Liver (tissue), 9 donors: ENCODE data around the gene TULP4. TPM values are rescaled to one million over a fixed set of nuclear protein-coding genes. Genes with fewer than 3 reads are reported as not detected.

ENCODE experiments used
- DNase-seq: peaks from one replicate; pipeline ENCODE4 v3.0.0-alpha.2; 2017; ENCODE audit warnings: low spot score
- H3K27ac ChIP-seq, 2 donors: one replicate each; pipeline ENCODE4 v1.7.0; 2013; ENCODE audit warnings: inconsistent platforms in 2 of 2, low read length in 2 of 2, control low read depth in 1 of 2, low read depth in 1 of 2, mild to moderate bottlenecking in 1 of 2
- H3K27me3 ChIP-seq, 4 donors: one replicate each; pipeline versions ENCODE4 v1.6.1 to v1.7.0; 2013; ENCODE audit warnings: low read length in 3 of 4, inconsistent platforms in 1 of 4, mild to moderate bottlenecking in 1 of 4, moderate library complexity in 1 of 4; ENCODE audit not compliant: control insufficient read depth in 4 of 4, insufficient read depth in 4 of 4
- H3K36me3 ChIP-seq, 4 donors: one replicate each; pipeline versions ENCODE4 v1.6.1 to v1.7.0; 2013; ENCODE audit warnings: low read length in 3 of 4, mild to moderate bottlenecking in 3 of 4, low read depth in 1 of 4, moderate library complexity in 1 of 4; ENCODE audit not compliant: control insufficient read depth in 4 of 4, insufficient read depth in 3 of 4
- H3K4me1 ChIP-seq, 4 donors: one replicate each; pipeline versions ENCODE4 v1.6.1 to v1.7.0; 2013; ENCODE audit warnings: low read length in 3 of 4, mild to moderate bottlenecking in 3 of 4, moderate library complexity in 1 of 4; ENCODE audit not compliant: control insufficient read depth in 4 of 4, insufficient read depth in 4 of 4
- H3K4me3 ChIP-seq, 3 donors: one replicate each; pipeline versions ENCODE4 v1.6.1 to v1.7.0; 2013; ENCODE audit warnings: low read length in 3 of 3, control low read depth in 1 of 3, low read depth in 1 of 3, mild to moderate bottlenecking in 1 of 3
- H3K9ac ChIP-seq, 2 donors: one replicate each; pipeline ENCODE4 v1.7.0; 2013; ENCODE audit warnings: low read length in 2 of 2, mild to moderate bottlenecking in 2 of 2, moderate library complexity in 2 of 2, control low read depth in 1 of 2, low read depth in 1 of 2
- H3K9me3 ChIP-seq, 4 donors: one replicate each; pipeline versions ENCODE4 v1.6.1 to v1.7.0; 2013; ENCODE audit warnings: low read length in 3 of 4; ENCODE audit not compliant: control insufficient read depth in 4 of 4
- EGR1 ChIP-seq, 2 donors: IDR thresholded peaks; 2 replicates each; pipeline ENCODE4 v1.6.1; 2016 to 2018; ENCODE audit warnings: antibody characterized with exemption in 2 of 2, low read depth in 2 of 2
- GABPA ChIP-seq, 2 donors: IDR thresholded peaks in 1 of 2; conservative IDR thresholded peaks in 1 of 2; 2 replicates each; pipeline ENCODE4 v1.6.1; 2016; ENCODE audit warnings: antibody characterized with exemption in 2 of 2, mild to moderate bottlenecking in 1 of 2, moderate library complexity in 1 of 2
- HNF4A ChIP-seq, 2 donors: conservative IDR thresholded peaks; 2 replicates each; pipeline ENCODE4 v1.6.1; 2016; ENCODE audit warnings: antibody characterized with exemption in 2 of 2, mild to moderate bottlenecking in 2 of 2
- HNF4G ChIP-seq: IDR thresholded peaks from 2 replicates; pipeline ENCODE4 v1.6.1; 2016; ENCODE audit warnings: antibody characterized with exemption
- JUND ChIP-seq, 2 donors: IDR thresholded peaks; 2 replicates each; pipeline ENCODE4 v1.6.1; 2016; ENCODE audit warnings: antibody characterized with exemption in 2 of 2
- NR2F2 ChIP-seq: IDR thresholded peaks from 2 replicates; pipeline ENCODE4 v1.6.1; 2016; ENCODE audit warnings: antibody characterized with exemption
- RAD21 ChIP-seq, 2 donors: IDR thresholded peaks; 2 replicates each; pipeline ENCODE4 v1.6.1; 2016; ENCODE audit warnings: antibody characterized with exemption in 2 of 2, mild to moderate bottlenecking in 2 of 2
- SP1 ChIP-seq: IDR thresholded peaks from 2 replicates; pipeline ENCODE4 v1.6.1; 2018; ENCODE audit warnings: antibody characterized with exemption, mild to moderate bottlenecking
- YY1 ChIP-seq: IDR thresholded peaks from 2 replicates; pipeline ENCODE4 v1.6.1; 2016; ENCODE audit warnings: antibody characterized with exemption, mild to moderate bottlenecking
- WGBS: extraction: QIAGEN DNeasy Blood & Tissue Kit; methylation state at CpG from one replicate; pipeline ENCODE4 v1.1.7; 2013; 5-methylcytosine and 5-hydroxymethylcytosine counted together
- polyA plus RNA-seq, 2 donors: library from polyadenylated mRNA; stranded (reverse) in 1 of 2; unstranded in 1 of 2; fragments of 200-250 nt in 1 of 2; fragments of >200 nt in 1 of 2; fragmentation: Nextera tagmentation in 1 of 2; extraction: Ambion mirVana in 1 of 2; gene quantifications; one replicate each; pipeline versions ENCODE4 v1.2.1 to v1.2.3, GENCODE V29; 2013 to 2015
- total RNA-seq, 2 donors: library from RNA; depleted of rRNA; stranded (reverse); fragments of >200 nt; gene quantifications; one replicate each; pipeline ENCODE4 v1.2.3, GENCODE V29; 2014
- TF ChIP-seq, protein P1 (sequence below): IDR thresholded peaks from 2 replicates; pipeline ENCODE4 v1.6.1; 2016; ENCODE audit warnings: antibody characterized with exemption
- TF ChIP-seq, protein P2 (sequence below): IDR thresholded peaks from 2 replicates; pipeline ENCODE4 v1.6.1; 2016; ENCODE audit warnings: antibody characterized with exemption
- TF ChIP-seq, protein P3 (sequence below): fragments of 150-350 bp; IDR thresholded peaks from 2 replicates; pipeline ENCODE4 v1.5.1; 2017; ENCODE audit warnings: improper control_type of control experiment, low read depth, low read length; ENCODE audit not compliant: missing input control
- TF ChIP-seq, protein P4 (sequence below): IDR thresholded peaks from 2 replicates; pipeline ENCODE4 v1.6.1; 2016; ENCODE audit warnings: antibody characterized with exemption, mild to moderate bottlenecking
- donor health status: healthy.
- donor health status: healthy.
- donor health status: healthy.
- donor health status: healthy.
- donor health status: healthy.

TULP4 gene
- total and polyA plus RNA-seq, 4 donors = 2.2 to 53.3 (median 18.0) TPM

DNA sequence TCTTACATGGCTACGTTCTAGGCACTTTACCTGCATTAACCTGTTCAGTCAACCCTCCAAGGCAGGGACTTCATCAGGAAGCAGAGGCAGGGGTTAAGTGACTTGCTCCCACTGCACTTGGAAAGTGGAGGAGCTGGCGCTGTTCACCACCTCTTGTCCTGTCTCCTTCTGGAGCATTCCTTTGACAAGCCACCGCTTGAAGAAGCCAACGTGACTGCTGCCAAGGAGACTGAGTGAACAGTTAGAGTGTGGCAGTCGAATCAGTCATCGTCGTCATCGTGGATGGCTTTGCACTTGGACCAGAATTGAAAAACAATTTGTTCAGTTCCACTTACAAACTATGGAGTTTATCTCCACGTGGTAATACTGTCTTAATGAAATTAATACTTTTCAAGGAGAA, 60.9 kb downstream of the TULP4 start:
- no peaks in the 10 kb centered on the region for H3K27me3 ChIP-seq
- TF ChIP-seq, protein P1, sequence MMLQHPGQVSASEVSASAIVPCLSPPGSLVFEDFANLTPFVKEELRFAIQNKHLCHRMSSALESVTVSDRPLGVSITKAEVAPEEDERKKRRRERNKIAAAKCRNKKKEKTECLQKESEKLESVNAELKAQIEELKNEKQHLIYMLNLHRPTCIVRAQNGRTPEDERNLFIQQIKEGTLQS = no peak
- no peak for TF ChIP-seq HNF4A (conservative IDR thresholded peaks at IDR 0.05)
- TF ChIP-seq RAD21 (IDR thresholded peaks at IDR 0.05) = no peak
- no peak for TF ChIP-seq EGR1 (IDR thresholded peaks at IDR 0.05; ENCODE audit: low read depth in 2 of 2)
- TF ChIP-seq NR2F2 = no peak
- no peak for TF ChIP-seq SP1
- TF ChIP-seq, protein P2, sequence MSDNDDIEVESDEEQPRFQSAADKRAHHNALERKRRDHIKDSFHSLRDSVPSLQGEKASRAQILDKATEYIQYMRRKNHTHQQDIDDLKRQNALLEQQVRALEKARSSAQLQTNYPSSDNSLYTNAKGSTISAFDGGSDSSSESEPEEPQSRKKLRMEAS = no peak
- no peak for TF ChIP-seq HNF4G
- TF ChIP-seq GABPA (IDR thresholded peaks at IDR 0.05 in 1 of 2, conservative IDR thresholded peaks at IDR 0.05 in 1 of 2) = no peak
- WGBS = 96% methylated on average over 9 of the region's 9 CpGs
- no peak overlapping the region for H3K9ac ChIP-seq
- H3K27ac ChIP-seq = no peak overlapping the region
- H3K4me3 ChIP-seq = no peak overlapping the region
- H3K9me3 ChIP-seq = no peaks in the 10 kb centered on the region
- no peaks in the 10 kb centered on the region for H3K36me3 ChIP-seq
- H3K4me1 ChIP-seq = no peaks in the 10 kb centered on the region
- DNase-seq = no peak

DNA sequence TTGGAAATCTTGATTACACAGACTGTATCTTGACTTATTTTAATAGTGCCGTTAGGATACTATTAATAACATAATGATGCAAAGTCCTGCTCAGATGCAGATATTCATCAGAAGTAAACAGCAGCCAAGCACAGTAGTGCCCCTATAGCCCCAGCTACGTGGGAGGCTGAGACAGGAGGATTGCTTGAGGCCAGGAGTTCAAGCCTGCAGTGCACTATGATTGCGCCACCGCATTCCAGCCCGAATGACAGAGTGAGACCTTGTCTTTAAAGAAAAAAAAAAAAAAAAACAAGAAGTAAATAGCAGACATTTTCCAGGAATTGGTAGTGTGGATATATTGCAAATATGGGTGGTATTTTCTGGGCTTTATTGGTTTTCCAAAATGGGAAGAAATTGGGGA, 61.8 kb downstream of the TULP4 start:
- 90% methylated on average over 5 of the region's 5 CpGs for WGBS

DNA sequence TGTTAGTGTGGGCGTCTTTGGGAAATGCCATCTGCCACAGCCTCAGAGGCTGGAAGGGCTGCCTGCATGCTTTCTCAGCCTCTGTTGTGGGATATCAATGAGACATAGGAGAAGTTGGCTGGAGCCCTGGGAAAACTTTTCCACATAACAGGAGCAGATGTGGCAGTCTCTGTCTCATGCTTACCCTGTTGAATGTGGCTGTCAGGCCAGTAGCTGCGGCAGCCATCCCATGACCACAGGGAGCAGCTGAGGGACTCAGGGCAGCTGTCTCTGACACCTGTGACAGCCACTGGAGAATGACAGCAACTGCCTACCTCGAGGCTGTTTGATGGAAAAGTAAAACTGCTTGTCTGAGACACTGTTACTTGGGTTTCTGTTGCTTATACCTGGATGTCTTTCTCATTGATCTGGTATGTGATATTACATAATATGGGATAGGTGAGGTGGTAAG, 64.4 kb downstream of the TULP4 start:
- WGBS = 87% methylated on average over 3 of the region's 3 CpGs
- TF ChIP-seq, protein P1 = no peak
- no peak for TF ChIP-seq JUND (IDR thresholded peaks at IDR 0.05)
- no peak for TF ChIP-seq SP1
- TF ChIP-seq, protein P3, sequence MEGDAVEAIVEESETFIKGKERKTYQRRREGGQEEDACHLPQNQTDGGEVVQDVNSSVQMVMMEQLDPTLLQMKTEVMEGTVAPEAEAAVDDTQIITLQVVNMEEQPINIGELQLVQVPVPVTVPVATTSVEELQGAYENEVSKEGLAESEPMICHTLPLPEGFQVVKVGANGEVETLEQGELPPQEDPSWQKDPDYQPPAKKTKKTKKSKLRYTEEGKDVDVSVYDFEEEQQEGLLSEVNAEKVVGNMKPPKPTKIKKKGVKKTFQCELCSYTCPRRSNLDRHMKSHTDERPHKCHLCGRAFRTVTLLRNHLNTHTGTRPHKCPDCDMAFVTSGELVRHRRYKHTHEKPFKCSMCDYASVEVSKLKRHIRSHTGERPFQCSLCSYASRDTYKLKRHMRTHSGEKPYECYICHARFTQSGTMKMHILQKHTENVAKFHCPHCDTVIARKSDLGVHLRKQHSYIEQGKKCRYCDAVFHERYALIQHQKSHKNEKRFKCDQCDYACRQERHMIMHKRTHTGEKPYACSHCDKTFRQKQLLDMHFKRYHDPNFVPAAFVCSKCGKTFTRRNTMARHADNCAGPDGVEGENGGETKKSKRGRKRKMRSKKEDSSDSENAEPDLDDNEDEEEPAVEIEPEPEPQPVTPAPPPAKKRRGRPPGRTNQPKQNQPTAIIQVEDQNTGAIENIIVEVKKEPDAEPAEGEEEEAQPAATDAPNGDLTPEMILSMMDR = no peak
- TF ChIP-seq, protein P4, sequence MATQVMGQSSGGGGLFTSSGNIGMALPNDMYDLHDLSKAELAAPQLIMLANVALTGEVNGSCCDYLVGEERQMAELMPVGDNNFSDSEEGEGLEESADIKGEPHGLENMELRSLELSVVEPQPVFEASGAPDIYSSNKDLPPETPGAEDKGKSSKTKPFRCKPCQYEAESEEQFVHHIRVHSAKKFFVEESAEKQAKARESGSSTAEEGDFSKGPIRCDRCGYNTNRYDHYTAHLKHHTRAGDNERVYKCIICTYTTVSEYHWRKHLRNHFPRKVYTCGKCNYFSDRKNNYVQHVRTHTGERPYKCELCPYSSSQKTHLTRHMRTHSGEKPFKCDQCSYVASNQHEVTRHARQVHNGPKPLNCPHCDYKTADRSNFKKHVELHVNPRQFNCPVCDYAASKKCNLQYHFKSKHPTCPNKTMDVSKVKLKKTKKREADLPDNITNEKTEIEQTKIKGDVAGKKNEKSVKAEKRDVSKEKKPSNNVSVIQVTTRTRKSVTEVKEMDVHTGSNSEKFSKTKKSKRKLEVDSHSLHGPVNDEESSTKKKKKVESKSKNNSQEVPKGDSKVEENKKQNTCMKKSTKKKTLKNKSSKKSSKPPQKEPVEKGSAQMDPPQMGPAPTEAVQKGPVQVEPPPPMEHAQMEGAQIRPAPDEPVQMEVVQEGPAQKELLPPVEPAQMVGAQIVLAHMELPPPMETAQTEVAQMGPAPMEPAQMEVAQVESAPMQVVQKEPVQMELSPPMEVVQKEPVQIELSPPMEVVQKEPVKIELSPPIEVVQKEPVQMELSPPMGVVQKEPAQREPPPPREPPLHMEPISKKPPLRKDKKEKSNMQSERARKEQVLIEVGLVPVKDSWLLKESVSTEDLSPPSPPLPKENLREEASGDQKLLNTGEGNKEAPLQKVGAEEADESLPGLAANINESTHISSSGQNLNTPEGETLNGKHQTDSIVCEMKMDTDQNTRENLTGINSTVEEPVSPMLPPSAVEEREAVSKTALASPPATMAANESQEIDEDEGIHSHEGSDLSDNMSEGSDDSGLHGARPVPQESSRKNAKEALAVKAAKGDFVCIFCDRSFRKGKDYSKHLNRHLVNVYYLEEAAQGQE = no peak
- no peak for TF ChIP-seq YY1
- TF ChIP-seq HNF4G = no peak
- no peaks in the 10 kb centered on the region for H3K27me3 ChIP-seq
- no peak overlapping the region for H3K4me3 ChIP-seq
- H3K27ac ChIP-seq = no peak overlapping the region
- no peak overlapping the region for H3K9ac ChIP-seq
- DNase-seq = no peak
- H3K9me3 ChIP-seq = no peaks in the 10 kb centered on the region
- H3K4me1 ChIP-seq = no peaks in the 10 kb centered on the region
- no peaks in the 10 kb centered on the region for H3K36me3 ChIP-seq

More for the DNA sequence above, 61.8 kb downstream of the TULP4 start:
- DNase-seq = no peak
- H3K9me3 ChIP-seq = no peaks in the 10 kb centered on the region
- H3K27me3 ChIP-seq = no peaks in the 10 kb centered on the region
- no peaks in the 10 kb centered on the region for H3K4me1 ChIP-seq
- H3K27ac ChIP-seq = no peak overlapping the region
- no peak overlapping the region for H3K4me3 ChIP-seq
- TF ChIP-seq YY1 (no peak), HNF4G (no peak)
- H3K36me3 ChIP-seq = no peaks in the 10 kb centered on the region
- no peak overlapping the region for H3K9ac ChIP-seq
